GM18907 (cell line): ENCODE measurements around the gene CHST11.
"Not testable (repeated sequence)": the region's sequence is repeated elsewhere in the genome, so short reads cannot be mapped to it uniquely, and the experiment has no call there.

Experiments used
- ATAC-seq: cut with Tn5 transposase; IDR thresholded peaks from one replicate; pipeline ENCODE4 v1.9.1; 2021; ENCODE audit warnings: mild to moderate bottlenecking, moderate library complexity; ENCODE audit not compliant: unreplicated experiment

The CHST11 gene

GRCh38 chr12:104555648-104556047 lies 98.9 kb downstream of the CHST11 start:
- no peak for ATAC-seq

GRCh38 chr12:104557488-104558195 lies 100.9 kb downstream of the CHST11 start:
- ATAC-seq, result no peak

GRCh38 chr12:104560881-104561280 lies 104.1 kb downstream of the CHST11 start:
- ATAC-seq, result no peak

GRCh38 chr12:104562763-104563162 lies 106.0 kb downstream of the CHST11 start:
- ATAC-seq, result no peak

GRCh38 chr12:104564662-104565061 lies 107.9 kb downstream of the CHST11 start:
- ATAC-seq, result not testable (repeated sequence)

- no peak for ATAC-seq
Observed at GRCh38 chr12:104565606-104566243, 109.0 kb downstream of the CHST11 start.

GRCh38 chr12:104566244-104566993 lies 109.7 kb downstream of the CHST11 start:
- ATAC-seq, result no peak

- ATAC-seq, result no peak
Observed at GRCh38 chr12:104567832-104568486, 111.2 kb downstream of the CHST11 start.

- ATAC-seq, result no peak
Observed at GRCh38 chr12:104568487-104568868, 111.7 kb downstream of the CHST11 start.

GRCh38 chr12:104568935-104569334 lies 112.2 kb downstream of the CHST11 start:
- ATAC-seq, result no peak

- ATAC-seq, result peak; percentile 83
Observed at GRCh38 chr12:104569346-104570173, 112.8 kb downstream of the CHST11 start.

GRCh38 chr12:104570174-104570907 lies 113.6 kb downstream of the CHST11 start:
- peak; percentile 12 for ATAC-seq

- ATAC-seq, result peak; percentile 38
Observed at GRCh38 chr12:104571328-104571727, 114.6 kb downstream of the CHST11 start.

GRCh38 chr12:104574353-104574752 lies 117.6 kb downstream of the CHST11 start:
- not testable (repeated sequence) for ATAC-seq

GRCh38 chr12:104574758-104575157 lies 118.0 kb downstream of the CHST11 start:
- ATAC-seq, result not testable (repeated sequence)

GRCh38 chr12:104575442-104576186 lies 118.9 kb downstream of the CHST11 start:
- no peak for ATAC-seq

GRCh38 chr12:104576187-104576778 lies 119.5 kb downstream of the CHST11 start:
- ATAC-seq, result no peak

- no peak for ATAC-seq
Observed at GRCh38 chr12:104576980-104577580, 120.3 kb downstream of the CHST11 start.
